ENCODE measurements around the gene PGAP6.

DNA sequence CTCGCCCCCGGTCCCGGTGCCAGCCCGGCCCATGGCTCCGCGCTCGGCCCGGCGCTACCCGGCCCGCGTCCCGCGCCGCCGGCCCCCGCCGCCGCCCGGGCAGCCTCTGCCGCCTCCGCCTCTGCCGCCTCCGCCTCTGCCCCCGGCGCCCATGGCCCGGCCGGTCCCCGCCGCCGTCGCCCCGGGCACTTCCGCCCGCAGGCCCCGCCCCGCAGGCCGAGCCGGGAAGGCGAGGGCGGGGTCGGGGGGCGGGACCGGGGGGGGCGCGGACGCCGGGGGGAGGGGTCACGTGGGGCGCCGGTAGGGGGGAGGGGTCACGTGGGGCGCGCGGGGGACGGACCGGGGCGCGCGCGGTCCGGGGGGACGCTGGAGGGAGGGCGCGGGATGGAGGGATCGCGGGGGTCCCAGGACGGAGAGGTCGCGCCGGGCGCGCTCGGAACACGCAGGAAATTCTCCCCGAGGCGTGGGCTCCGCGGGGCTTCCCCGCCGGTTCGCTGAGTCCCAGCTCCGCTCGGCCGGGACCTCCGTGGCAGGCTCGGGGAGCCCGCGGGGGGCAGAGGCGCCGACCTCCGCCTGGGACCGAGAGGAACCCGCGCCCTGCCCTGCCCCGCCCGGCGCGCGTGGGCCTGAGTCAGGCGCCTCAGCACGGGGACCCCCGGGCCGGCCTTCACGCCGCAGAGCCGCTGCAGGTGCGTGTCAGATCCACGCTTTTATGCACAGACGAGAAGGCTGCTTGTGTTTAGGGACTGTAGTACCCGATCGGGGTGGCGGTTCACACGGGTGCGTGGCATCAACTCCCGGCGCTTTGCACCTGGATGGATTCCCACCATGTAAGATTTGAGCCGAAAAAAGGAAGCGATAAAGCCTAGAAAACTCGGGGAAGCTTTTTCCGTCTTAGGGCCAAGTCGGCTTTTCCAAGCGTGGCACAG, at the start of gene PGAP6:
- TF ChIP-seq POLR2A (IDR thresholded peaks at IDR 0.05; ENCODE audit: low read length): no peak
- TF ChIP-seq GATA1 (IDR thresholded peaks at IDR 0.05; ENCODE audit: low read depth, low read length): no peak

Data from erythroblast (primary cell).